Neural cell (in vitro differentiated cells): ENCODE results near the gene LHB. TPM values are rescaled to one million over a fixed set of nuclear protein-coding genes. Genes with fewer than 3 reads are reported as not detected.
"Not testable (repeated sequence)": the region's sequence is repeated elsewhere in the genome, so short reads cannot be mapped to it uniquely, and the experiment has no call there.

Experiments used
- H2AFZ ChIP-seq: fragments of 200-600, 300-800 bp; sonication (generic), shearing (Covaris generic); 2 replicates; pipeline ENCODE4 v1.6.0; 2014; ENCODE audit warnings: low read depth, mild to moderate bottlenecking, antibody characterized with exemption, low read length, moderate library complexity
- H3F3A ChIP-seq: fragments of 200-600 bp; shearing (Covaris generic); 2 replicates; pipeline ENCODE4 v1.6.1; 2016; ENCODE audit warnings: mild to moderate bottlenecking, moderate library complexity, mixed read lengths, antibody characterized with exemption, low read length; ENCODE audit not compliant: insufficient read depth, poor library complexity, severe bottlenecking
- H3K27ac ChIP-seq: fragments of 200-600, 300-800 bp; sonication (generic), shearing (Covaris generic); 2 replicates; pipeline ENCODE4 v1.5.1; 2014; ENCODE audit warnings: mild to moderate bottlenecking, low read length, moderate library complexity
- H3K27me3 ChIP-seq: fragments of 300-800, 200-600 bp; sonication (generic), shearing (Covaris generic); 2 replicates; pipeline ENCODE4 v1.6.0; 2014; ENCODE audit warnings: mild to moderate bottlenecking, low read depth, low read length, moderate library complexity; ENCODE audit not compliant: insufficient read depth
- H3K36me3 ChIP-seq: fragments of 300-800, 200-600 bp; sonication (generic), shearing (Covaris generic); 2 replicates; pipeline ENCODE4 v1.5.1; 2014; ENCODE audit warnings: mild to moderate bottlenecking, antibody characterized with exemption, low read length, moderate library complexity; ENCODE audit not compliant: insufficient read depth
- H3K4me2 ChIP-seq: fragments of 300-800, 200-600 bp; sonication (generic), shearing (Covaris generic); 2 replicates; pipeline ENCODE4 v1.6.0; 2014; ENCODE audit warnings: mild to moderate bottlenecking, low read length
- H3K4me3 ChIP-seq: fragments of 300-800, 200-600 bp; sonication (generic), shearing (Covaris generic); 2 replicates; pipeline ENCODE4 v1.5.1; 2014; ENCODE audit warnings: mild to moderate bottlenecking, low read length, moderate library complexity
- H3K79me2 ChIP-seq: fragments of 200-600 bp; shearing (Covaris generic); replicated peaks from 2 replicates; pipeline ENCODE4 v1.6.0; 2014; ENCODE audit warnings: mild to moderate bottlenecking, low read length, moderate library complexity; ENCODE audit not compliant: insufficient read depth
- H3K9ac ChIP-seq: fragments of 300-800, 200-600 bp; sonication (generic), shearing (Covaris generic); 2 replicates; pipeline ENCODE4 v1.6.1; 2016; ENCODE audit warnings: mild to moderate bottlenecking, low read length, mixed read lengths
- H3K9me2 ChIP-seq: fragments of 200-600 bp; shearing (Covaris generic); 2 replicates; pipeline ENCODE4 v1.6.1; 2016; ENCODE audit warnings: mild to moderate bottlenecking, low read length, mixed read lengths; ENCODE audit not compliant: insufficient read depth
- H3K9me3 ChIP-seq: fragments of 200-600, 300-800 bp; sonication (generic), shearing (Covaris generic); 2 replicates; pipeline ENCODE4 v1.6.1; 2016; ENCODE audit warnings: mild to moderate bottlenecking, mixed run types, low read length, moderate library complexity, mixed read lengths
- H4K20me1 ChIP-seq: fragments of 200-600 bp; shearing (Covaris generic); 2 replicates; pipeline ENCODE4 v1.6.1; 2016; ENCODE audit warnings: mild to moderate bottlenecking, mixed run types; ENCODE audit not compliant: insufficient read depth
- CTCF ChIP-seq: fragments of 450-650 bp; IDR thresholded peaks from 2 replicates; pipeline ENCODE4 v1.5.1; 2014; ENCODE audit warnings: antibody characterized with exemption, mild to moderate bottlenecking, moderate library complexity; ENCODE audit not compliant: poor library complexity, severe bottlenecking
- EP300 ChIP-seq: fragments of 450-650 bp; conservative IDR thresholded peaks from 2 replicates; pipeline ENCODE4 v1.6.1; 2014; ENCODE audit warnings: antibody characterized with exemption, mild to moderate bottlenecking, moderate library complexity; ENCODE audit not compliant: poor library complexity, severe bottlenecking
- EZH2 ChIP-seq: fragments of 200-600, 300-800 bp; shearing (Covaris generic), sonication (generic); IDR thresholded peaks from 2 replicates; pipeline ENCODE4 v1.6.1; 2014; ENCODE audit warnings: antibody characterized with exemption, low read length, borderline replicate concordance, mild to moderate bottlenecking; ENCODE audit not compliant: insufficient read depth, poor library complexity, severe bottlenecking
- MXI1 ChIP-seq: fragments of 450-650 bp; conservative IDR thresholded peaks from 2 replicates; pipeline ENCODE4 v1.6.1; 2014; ENCODE audit warnings: antibody characterized with exemption, mild to moderate bottlenecking; ENCODE audit not compliant: poor library complexity, severe bottlenecking
- POLR2AphosphoS5 ChIP-seq: IDR thresholded peaks from 2 replicates; pipeline ENCODE4 v1.6.1; 2012
- RAD21 ChIP-seq: fragments of 450-650 bp; conservative IDR thresholded peaks from 2 replicates; pipeline ENCODE4 v1.6.1; 2014; ENCODE audit warnings: antibody characterized with exemption, mild to moderate bottlenecking, moderate library complexity
- REST ChIP-seq: IDR thresholded peaks from 2 replicates; pipeline ENCODE4 v1.6.1; 2012; ENCODE audit warnings: borderline replicate concordance
- SMC3 ChIP-seq: fragments of 450-650 bp; conservative IDR thresholded peaks from 2 replicates; pipeline ENCODE4 v1.6.1; 2014; ENCODE audit warnings: antibody characterized with exemption, mild to moderate bottlenecking, moderate library complexity; ENCODE audit not compliant: poor library complexity
- TAF1 ChIP-seq: IDR thresholded peaks from 2 replicates; pipeline ENCODE4 v1.6.1; 2012; ENCODE audit warnings: low read depth
- polyA plus RNA-seq: library from polyadenylated mRNA; depleted of rRNA; stranded (reverse); fragments of >200 nt; gene quantifications from 2 replicates; pipeline ENCODE4 v1.2.3, GENCODE V29; 2014

The LHB gene
- polyA plus RNA-seq, 1 donor from 2014 or later: not detected

- no peaks in the 10 kb centered on the region for H3K36me3 ChIP-seq
- H4K20me1 ChIP-seq: no peaks in the 10 kb centered on the region
- H3F3A ChIP-seq: no peaks in the 10 kb centered on the region
- no peak overlapping the region for H3K27ac ChIP-seq
- H2AFZ ChIP-seq: no peak overlapping the region
- H3K4me2 ChIP-seq: no peak overlapping the region
- no peaks in the 10 kb centered on the region for H3K27me3 ChIP-seq
- no peak overlapping the region for H3K4me3 ChIP-seq
- H3K9ac ChIP-seq: no peak overlapping the region
- no peaks in the 10 kb centered on the region for H3K79me2 ChIP-seq
- TF ChIP-seq POLR2AphosphoS5 (no peak), RAD21 (no peak), TAF1 (no peak), EZH2 (no peak), MXI1 (no peak), EP300 (no peak), CTCF (no peak), SMC3 (no peak), REST (no peak)
- H3K9me3 ChIP-seq: no peaks in the 10 kb centered on the region
- no peaks in the 10 kb centered on the region for H3K9me2 ChIP-seq
Observed at GRCh38 chr19:49042177-49042576, 25.3 kb upstream of the LHB start.

GRCh38 chr19:49039736-49040135 lies 22.8 kb upstream of the LHB start:
- H3K79me2 ChIP-seq: not testable (repeated sequence)

GRCh38 chr19:49038557-49039276 lies 21.8 kb upstream of the LHB start:
- H3K9ac ChIP-seq, H3K36me3 ChIP-seq, H3K9me2 ChIP-seq, H3K27me3 ChIP-seq, H3K9me3 ChIP-seq, H3K27ac ChIP-seq, H3K4me2 ChIP-seq, H3K4me3 ChIP-seq, H3F3A ChIP-seq, H2AFZ ChIP-seq, H3K79me2 ChIP-seq, H4K20me1 ChIP-seq: not testable (repeated sequence)

More at GRCh38 chr19:49039736-49040135, 22.8 kb upstream of the LHB start:
- H3K9me3 ChIP-seq, H3K27me3 ChIP-seq, H3K36me3 ChIP-seq, H3F3A ChIP-seq, H3K9me2 ChIP-seq, H3K4me3 ChIP-seq, H4K20me1 ChIP-seq, H3K27ac ChIP-seq, H3K4me2 ChIP-seq, H2AFZ ChIP-seq, H3K9ac ChIP-seq: not testable (repeated sequence)

- not testable (repeated sequence) for H3K9me2 ChIP-seq, H3K9ac ChIP-seq, H3K4me2 ChIP-seq, H3K27me3 ChIP-seq, H2AFZ ChIP-seq, H3K4me3 ChIP-seq, H3K36me3 ChIP-seq, H3K79me2 ChIP-seq, H3K27ac ChIP-seq, H3K9me3 ChIP-seq, H4K20me1 ChIP-seq, H3F3A ChIP-seq
Observed at GRCh38 chr19:49038111-49038510, 21.2 kb upstream of the LHB start.

- H3K4me2 ChIP-seq, H3K27ac ChIP-seq, H3K36me3 ChIP-seq, H3F3A ChIP-seq, H3K4me3 ChIP-seq, H3K79me2 ChIP-seq, H3K27me3 ChIP-seq, H3K9me3 ChIP-seq, H3K9me2 ChIP-seq, H2AFZ ChIP-seq, H4K20me1 ChIP-seq, H3K9ac ChIP-seq: not testable (repeated sequence)
Observed at GRCh38 chr19:49036815-49037214, 19.9 kb upstream of the LHB start, which contains the start of gene CGB1. TSS of gene CGB1 (minus strand) at chr19:49036895. CDS start at chr19:49036711, 184 bp downstream.
